Stimulated activated CD4-positive, alpha-beta T cell treated with anti-CD3 and anti-CD28 coated beads, Interleukin-4, amount 100 ng/mL, for 24 hours (primary cell): ENCODE measurements around the gene IFTAP.
"Not testable (repeated sequence)": the region's sequence is repeated elsewhere in the genome, so short reads cannot be mapped to it uniquely, and the experiment has no call there.

Experiments
- DNase-seq: peaks from one replicate; pipeline ENCODE4 v3.0.0-alpha.2; 2020

Gene IFTAP

DNA sequence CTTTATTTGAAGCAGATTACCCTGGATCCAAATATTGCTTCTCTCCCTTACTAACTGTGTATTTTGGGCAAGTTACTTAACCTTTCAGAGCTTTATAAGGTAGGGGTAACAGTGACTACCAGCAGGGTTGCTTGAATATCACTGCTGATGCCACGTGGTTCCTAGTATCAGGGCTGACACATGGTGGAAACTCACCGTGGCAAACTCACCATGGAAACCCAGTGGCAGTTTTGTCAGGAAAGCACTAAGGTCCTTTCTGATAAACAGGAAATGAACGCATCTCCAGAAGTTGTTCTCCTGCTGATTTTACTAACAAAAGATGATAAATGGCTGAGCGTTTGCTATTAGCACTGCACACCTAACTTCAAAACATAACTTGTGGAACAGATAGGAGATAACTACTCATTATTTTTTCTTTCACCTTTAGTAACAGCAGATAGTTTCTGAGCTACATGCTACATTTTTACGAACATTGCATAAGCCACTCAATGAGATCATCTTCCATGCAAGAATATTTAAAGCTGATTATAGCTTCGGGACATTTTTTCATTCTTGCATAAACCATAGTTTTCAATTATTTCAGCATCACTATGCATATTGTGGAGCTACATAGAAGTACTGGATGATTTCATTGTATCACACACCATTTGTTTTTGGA lies 63.4 kb downstream of the IFTAP start:
- no peak for DNase-seq

DNA sequence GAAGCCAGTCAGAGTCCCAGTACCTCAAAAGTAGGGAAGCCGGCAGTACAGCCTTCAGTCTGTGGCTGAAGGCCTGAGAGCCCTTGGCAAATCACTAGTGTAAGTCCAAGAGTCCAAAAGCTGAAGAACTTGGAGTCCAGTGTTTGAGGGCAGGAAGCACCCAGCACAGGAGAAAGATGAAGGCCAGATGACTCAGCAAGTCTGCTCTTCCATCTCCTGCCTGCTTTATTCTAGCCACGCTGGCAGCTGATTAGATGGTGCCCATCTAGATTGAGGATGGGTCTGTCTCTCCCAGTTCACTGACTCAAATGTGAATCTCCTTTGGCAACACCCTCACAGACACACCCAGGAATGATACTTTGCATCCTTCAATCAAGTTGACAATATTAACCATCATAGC lies 67.1 kb downstream of the IFTAP start:
- not testable (repeated sequence) for DNase-seq

DNA sequence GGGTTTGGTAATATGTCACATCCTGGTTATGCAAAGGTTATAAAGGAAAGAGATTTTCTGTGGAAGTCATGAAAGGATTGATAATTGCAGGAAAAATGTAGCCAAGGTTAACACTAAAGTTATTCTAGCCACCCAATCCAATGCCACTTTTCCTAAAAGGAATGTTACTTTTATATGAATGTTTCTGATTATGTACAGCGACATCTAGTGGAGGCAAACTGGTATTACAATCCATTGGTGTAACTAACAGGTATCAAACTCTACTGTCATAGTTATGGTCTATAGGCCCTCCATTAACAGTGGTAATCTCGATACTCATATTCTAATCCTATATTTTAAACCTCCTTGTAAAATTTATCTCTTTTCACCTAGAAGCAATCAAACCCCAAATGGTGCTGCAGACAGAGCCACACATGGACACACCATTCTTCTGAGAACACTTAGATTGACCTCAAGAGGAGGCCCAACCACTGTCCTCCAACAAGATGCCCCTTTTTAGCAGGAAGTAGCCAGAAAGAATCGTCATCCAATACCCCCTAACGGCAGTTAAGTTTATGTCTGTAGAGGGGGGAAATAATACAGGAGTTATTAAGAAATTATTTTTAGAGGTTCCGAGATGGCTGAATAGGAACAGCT lies 78.6 kb downstream of the IFTAP start:
- DNase-seq: peak; percentile 16

DNA sequence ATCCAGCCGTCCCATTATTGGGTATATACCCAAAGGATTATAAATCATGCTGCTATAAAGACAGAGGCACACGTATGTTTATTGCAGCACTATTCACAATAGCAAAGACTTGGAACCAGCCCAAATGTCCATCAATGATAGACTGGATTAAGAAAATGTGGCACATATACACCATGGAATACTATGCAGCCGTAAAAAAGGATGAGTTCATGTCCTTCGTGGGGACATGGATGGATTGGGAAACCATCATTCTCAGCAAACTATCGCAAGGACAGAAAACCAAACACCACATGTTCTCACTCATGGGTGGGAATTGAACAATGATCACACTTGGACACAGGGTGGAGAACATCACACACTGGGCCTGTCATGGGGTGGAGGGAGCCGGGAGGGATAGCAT lies 85.2 kb downstream of the IFTAP start:
- not testable (repeated sequence) for DNase-seq

DNA sequence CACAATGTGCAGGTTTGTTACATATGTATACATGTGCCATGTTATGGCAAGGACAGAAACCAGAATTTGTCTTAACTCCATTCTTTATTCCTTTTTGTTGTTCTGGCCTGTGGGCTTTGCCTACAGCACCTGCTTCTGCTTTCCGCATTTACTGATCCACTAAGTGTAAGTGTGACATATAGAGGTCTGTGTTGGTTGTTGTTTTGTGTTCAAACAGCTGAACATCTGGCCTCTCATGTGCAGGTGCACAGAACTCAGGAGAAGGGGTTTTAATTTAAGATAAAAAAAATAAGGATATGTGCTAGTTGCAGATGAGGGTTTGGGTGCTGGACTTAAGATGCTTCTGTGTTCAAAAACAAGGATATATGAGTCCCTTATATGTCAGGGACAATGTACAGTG lies 89.5 kb downstream of the IFTAP start:
- DNase-seq: no peak

DNA sequence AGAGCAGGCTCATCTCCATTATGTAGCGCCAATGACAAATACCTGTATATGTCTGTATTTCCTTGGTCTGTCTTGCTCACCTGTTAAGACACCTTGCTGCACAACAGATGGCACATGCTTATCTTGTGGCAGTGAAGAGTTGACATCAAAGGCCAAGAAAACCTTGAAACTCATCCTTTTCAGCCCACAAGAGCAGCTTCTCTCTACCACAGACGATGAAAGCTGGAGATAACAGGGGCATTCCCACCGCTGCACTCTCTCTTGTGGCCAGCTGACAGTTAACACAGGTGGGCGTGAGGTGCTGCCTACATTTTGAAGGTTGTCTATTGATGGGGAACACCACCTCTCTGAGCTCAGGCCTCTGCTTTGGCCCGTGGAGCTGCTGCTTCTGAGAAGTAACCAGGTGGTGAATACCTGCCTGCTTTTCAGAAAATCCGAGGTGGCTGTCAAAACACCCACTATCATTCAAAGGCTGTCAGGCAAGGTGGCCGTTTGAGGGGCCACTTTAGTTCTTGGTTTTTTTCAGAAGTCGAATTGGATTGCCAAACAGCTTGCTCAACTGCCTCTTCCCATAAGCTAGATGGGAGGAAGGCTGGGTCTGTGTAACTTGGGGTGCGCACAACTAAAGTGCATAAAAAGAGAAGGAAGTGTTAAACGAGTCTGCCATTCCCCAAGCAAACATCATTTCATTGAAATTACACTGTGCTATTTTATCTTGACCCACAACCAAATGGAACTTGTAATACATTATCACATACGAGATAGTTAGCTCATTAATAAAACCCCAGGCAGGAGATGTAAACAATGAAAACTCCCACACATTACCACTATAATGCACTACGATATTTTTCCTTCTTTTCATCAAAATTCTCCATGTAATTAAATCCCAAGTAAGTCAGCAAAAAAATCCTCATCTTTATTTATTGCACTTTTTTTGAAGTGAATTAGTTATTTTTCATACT lies 90.8 kb downstream of the IFTAP start:
- DNase-seq: peak; percentile 15

DNA sequence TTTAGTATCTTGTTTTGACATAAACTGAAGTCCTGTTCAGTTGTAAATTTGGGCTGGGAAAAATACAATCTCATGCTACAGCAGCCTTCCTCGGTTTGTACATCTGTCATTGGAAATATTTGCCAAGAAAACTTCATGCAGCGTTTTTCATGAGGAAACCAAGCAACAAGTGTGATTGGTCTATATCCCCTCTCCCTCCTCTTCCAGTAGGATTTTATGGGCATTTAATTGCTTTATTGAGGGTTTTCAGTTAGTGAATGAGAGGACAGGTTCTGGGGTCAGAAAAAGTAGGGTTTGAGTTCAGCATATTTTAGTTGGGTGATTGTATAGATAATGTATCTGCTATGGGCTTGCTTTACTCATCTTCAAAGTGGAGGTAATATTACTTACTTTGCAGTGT lies 93.8 kb downstream of the IFTAP start:
- DNase-seq: no peak

DNA sequence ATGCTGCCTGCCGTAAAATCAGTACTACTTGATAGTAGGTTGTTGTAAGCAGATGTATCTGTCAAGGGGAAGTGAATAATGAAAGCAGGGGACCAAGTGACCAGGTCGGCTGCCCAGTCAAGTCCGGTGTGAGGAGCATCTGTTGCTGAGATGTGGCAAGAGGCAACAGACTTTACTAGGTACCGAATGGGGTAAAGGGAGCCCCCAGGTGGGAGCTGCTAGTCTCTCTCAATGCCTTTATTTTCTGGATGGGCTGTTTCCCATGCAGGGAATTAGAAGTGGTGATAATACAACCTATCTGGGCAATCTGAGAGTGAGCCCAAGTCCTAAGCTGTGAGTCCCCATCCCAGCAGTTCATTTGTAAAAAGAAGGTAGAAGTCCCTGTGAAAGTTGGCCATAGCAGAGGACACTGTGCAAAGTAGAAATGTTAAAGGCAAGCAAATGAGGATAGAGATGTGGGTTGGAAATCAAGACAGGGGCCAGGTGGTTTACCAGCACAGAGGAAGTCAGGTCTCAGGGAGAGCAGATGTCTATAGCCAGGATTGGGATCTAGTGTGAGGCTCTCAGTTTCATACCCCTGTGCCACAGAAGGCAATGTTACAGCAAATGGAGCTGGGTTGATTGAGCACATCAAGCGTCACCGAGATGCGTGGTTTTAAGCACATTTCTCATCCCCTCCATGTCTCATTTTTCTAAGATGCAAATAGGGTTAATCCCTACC lies 94.4 kb downstream of the IFTAP start:
- DNase-seq: no peak

DNA sequence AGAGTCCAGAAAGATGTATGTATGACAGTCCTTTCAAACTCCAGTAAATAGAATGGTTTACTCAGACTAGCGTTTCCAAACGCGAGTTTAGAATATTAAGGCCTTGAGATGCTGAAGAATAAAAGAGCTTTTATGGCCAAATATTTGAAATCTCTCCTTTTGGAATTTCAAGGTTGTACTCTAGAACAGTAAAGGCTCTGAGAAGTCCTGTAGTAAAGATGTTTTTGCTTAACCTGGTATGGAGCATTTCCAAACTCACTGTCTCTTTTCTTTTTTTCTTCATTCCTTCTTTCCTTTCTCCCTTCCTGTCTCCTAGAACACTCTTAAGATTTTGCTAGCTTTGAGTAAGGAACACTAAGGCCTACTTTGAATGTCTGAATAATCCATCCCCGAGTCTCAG lies 95.1 kb downstream of the IFTAP start:
- DNase-seq: no peak

DNA sequence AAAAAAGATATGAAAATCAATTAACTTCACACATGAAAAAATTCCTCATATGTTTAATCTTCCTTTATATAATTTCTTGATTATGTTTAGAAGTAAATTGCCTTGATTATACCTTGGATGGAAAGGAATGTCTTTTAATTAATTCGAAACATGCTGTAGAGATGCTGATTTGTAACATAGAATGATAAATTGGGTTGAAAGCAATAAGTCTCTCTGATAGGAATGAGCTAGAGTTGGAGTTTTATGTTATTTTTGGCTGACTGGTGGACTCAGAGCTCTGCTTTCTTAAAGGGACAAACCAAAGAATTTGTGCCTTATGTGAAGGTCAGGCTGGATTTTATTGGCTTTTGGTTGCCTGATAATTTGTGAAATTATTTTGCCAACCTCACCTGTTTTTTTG lies 98.4 kb downstream of the IFTAP start:
- no peak for DNase-seq

DNA sequence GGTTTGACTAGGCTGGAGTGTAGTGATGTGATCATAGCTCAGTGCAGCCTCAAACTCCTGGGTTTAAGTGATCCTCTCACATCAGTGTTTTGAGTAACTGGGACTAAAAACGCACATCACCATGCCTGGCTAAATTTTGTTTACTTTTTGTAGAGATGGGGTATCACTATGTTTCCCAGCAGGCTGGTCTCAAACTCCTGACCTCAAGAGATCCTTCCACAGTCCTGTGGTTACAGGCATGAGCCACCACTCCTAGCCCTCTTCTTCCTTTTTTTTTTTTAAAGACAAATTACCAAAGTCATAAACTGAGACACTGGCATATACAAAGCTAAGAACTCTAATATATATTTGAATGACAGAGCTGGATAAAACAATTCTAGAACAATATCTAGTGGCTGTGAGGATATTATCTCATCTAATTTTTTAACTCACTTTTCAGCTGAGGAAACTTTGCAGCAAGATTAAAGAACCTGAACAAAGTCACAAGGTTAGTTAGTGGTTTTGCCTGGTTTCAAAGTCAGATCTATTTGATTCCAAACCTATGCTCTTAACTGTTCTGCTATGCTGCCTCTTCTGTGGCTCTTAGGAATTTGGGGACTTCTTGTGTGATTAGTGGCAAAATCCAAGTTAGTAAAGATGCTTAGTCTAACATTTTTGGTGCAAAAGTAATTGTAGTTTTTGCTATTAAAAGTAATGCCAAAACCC lies 99.0 kb downstream of the IFTAP start:
- DNase-seq: no peak

DNA sequence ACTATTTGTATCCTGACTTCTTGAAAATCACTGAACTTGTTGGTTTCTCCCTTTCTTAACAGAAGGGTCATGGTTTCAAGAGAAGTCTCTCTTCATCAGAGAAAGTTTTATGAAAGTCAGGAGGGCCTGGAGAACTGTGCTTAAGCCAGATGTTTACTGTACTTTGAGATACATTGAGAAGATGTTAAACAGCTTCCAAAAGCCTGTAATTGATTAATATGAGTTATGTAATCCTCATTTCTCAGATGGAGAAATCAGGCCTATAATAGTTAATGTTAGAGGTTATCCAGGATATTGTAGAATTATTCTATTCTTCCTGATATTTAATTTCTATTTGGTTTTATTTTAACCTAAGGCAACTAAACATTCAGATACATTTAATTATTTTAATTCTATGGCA lies 100.8 kb downstream of the IFTAP start:
- no peak for DNase-seq

DNA sequence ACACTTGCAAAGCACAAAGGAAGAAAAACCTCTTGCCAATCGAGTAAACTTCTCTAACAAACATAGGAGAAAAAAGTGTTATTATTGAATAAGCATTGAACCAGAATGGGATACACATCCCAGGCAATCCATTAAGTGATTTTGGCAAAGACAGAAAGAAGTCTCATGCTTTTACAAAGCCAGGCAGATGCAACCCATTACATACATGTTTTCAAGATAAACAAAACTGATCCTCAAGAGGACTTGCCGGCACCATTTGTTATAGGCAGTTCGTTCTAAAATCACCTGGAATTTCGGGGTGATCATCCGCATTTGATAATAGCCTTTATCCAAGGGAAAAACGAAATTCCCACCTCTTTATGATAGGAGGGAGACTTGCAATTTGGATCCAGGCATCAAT lies 101.3 kb downstream of the IFTAP start:
- DNase-seq: no peak

DNA sequence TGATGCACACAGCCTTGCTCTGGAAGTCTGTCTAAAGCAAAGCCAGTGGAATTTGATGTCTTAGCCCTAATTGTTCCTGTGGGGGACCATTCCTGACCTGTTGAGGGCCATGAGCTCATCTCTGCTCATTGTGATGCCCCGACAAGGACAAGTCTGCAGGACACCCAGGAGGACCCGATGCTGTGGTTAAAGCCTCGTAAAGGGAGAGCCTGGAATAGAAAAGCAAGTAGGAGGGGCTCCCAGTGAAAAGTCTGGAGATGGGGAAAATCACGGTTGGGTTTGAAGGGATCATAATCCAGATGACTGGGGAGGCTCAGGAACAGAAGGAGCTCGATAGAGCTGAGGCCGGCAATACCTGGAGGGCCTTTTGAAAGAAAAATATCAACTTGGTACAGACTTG lies 102.2 kb downstream of the IFTAP start:
- DNase-seq: no peak

DNA sequence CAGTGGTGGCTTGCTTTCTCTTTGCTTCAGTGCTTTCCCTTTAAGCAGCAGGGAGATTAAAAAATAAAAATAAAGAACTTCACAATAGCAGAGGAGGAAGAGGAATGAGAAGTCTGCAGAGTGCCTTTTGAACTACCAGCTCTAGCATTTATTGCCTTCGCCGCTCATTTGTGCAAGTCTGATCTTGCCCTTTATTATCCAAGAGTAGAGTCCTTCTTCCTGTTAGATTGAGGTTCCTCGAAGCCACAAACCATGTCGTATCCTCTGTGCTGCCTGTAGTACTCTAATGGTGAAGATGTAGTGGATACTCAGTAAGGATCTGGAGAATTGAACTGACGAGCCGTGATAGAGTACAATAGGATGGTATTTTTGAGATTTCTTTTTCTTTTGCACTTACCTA lies 105.0 kb downstream of the IFTAP start:
- no peak for DNase-seq

DNA sequence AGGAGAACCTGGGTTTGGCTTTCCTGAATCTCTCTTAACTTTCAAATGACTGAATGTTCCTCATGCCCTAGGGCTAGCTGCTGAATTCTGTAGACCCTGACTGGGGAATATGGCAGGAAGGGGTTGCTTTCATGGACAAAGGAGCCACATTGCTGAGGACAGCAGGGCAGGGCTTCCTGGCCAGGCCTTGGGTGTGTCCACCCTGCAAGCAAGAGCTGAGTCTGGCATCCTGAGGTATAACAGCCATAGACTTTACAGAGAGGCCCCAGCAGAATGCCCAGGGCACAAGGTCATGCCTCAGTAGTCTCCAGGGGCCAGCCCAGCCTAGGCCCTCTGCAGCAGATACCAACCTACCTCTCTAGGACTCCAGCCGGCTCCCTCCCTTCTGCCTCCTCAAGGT lies 105.9 kb downstream of the IFTAP start:
- DNase-seq: no peak

DNA sequence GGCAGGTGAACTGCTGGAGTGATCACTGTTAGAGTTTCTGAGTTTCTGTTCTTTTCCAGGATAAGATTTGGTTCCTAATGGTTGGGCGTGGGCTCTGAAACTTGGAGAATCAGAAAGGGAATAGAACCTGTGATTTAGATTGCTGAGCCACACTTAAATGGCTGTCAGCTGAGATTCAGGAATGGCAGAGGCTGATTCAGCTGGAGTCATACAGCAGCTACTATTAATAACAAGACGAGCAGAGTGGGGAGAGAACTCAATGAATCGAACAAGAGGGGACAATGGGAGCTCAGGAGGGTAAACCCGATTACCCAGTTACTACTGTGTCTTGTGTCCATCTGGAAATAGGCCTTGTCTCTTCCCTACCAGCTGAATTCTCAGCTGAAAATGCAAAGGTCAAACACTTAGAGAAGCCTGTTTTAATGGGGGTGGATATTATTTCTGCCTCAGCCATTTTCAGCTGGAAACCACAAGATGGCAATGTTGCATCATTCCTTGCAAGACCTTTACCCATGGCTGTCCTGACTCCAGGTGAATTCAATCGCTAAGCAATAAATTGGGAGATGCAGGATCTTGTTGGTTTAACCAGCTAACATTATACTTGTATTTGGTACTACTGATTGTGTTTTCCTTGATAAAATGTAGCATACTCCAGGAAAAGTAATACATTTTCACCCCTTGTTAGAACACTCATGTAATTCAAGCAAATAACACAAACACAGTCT lies 108.2 kb downstream of the IFTAP start:
- no peak for DNase-seq

DNA sequence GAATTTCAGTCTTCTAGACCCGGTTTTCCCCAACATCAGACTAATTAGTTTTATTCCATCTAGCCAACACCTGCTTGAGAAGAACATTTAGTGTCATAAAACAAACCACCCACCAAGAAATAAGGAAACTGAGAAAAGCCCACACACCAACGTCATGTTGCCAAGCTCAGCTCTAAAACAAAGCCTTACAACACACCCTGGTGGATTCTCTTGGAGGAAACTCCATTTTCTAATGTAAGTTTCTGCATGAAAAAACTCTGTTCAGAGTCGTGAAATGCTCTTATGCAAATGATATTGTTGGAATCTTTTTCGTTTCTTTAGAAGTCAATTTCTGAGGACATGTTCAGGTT lies 108.7 kb downstream of the IFTAP start:
- no peak for DNase-seq
